Measurements from ENCODE around the gene NF1. TPM values are rescaled to one million over a fixed set of nuclear protein-coding genes. Genes with fewer than 3 reads are reported as not detected.

The NF1 gene
- total RNA-seq, 1 experiment from 2014 or later: 35.4 TPM

DNA sequence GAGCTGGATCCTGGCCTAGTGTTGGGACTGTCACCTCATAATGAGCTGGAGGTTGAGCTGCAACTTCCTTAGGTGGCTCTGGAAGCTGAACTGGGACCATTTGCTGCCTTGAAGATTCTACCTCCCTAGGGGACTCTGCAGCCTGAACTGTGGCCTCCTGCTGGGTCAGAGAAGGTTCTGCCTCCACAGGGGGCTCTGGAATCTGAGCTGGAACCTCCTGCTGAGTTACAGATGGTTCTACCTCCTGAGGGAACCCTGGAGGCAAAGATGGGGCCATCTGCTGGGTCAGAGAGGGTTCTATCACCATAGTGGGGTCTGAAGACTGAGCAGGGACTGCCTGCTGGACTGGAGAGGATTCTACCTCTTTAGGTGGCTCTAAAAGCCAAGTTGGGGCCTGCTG lies 46.6 kb upstream of the NF1 start (continued):
- TF ChIP-seq NFATC4 (CRISPR knock-in tag; IDR thresholded peaks at IDR 0.05) (no peak), KAT7 (CRISPR knock-in tag; IDR thresholded peaks at IDR 0.05; ENCODE audit: borderline replicate concordance) (no peak)

DNA sequence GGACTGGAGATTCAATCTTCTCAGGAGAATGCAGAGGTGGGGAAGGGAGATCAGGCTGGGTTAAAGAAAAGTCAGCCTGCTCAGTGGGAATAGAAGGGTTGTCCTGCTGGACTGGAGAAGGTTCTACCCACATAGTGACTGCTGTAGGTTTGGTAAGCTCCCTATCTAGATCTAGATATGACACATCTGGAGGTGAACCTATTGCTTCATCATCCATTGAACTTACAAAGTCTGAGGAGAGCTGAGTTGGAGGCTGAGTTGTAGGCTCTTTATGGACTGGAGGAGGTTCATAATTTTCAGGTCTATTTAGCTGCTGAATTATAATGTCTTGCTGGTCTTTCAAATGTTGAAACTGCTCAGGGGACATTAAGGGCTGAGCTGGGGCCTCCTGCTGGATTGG lies 46.0 kb upstream of the NF1 start:
- Mint-ChIP-seq H3K27me3 (ENCODE audit: low read depth) (no peaks in the 10 kb centered on the region; the same call in 1 of the 2 replicates), H3K4me3 (no peak overlapping the region), H3K36me3 (no peaks in the 10 kb centered on the region), H3K4me1 (0 out of 2 replicates have a peak, but pooled peaks cover 2% of the 10 kb centered on the region), H3K27ac (no peak overlapping the region), H3K9me3 (peaks cover 47% of the 10 kb centered on the region)
- TF ChIP-seq GRHL2 (CRISPR knock-in tag; IDR thresholded peaks at IDR 0.05; ENCODE audit: insufficient replicate concordance, severe bottlenecking): no peak
- TF ChIP-seq, protein P1, sequence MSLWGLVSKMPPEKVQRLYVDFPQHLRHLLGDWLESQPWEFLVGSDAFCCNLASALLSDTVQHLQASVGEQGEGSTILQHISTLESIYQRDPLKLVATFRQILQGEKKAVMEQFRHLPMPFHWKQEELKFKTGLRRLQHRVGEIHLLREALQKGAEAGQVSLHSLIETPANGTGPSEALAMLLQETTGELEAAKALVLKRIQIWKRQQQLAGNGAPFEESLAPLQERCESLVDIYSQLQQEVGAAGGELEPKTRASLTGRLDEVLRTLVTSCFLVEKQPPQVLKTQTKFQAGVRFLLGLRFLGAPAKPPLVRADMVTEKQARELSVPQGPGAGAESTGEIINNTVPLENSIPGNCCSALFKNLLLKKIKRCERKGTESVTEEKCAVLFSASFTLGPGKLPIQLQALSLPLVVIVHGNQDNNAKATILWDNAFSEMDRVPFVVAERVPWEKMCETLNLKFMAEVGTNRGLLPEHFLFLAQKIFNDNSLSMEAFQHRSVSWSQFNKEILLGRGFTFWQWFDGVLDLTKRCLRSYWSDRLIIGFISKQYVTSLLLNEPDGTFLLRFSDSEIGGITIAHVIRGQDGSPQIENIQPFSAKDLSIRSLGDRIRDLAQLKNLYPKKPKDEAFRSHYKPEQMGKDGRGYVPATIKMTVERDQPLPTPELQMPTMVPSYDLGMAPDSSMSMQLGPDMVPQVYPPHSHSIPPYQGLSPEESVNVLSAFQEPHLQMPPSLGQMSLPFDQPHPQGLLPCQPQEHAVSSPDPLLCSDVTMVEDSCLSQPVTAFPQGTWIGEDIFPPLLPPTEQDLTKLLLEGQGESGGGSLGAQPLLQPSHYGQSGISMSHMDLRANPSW (CRISPR knock-in tag; conservative IDR thresholded peaks at IDR 0.05; ENCODE audit: low read depth): no peak
- TF ChIP-seq IRF2 (CRISPR knock-in tag; IDR thresholded peaks at IDR 0.05; ENCODE audit: borderline replicate concordance, low read depth): no peak
- TF ChIP-seq KAT7 (CRISPR knock-in tag; IDR thresholded peaks at IDR 0.05; ENCODE audit: borderline replicate concordance): no peak
- no peak for TF ChIP-seq HMGA2 (CRISPR knock-in tag; IDR thresholded peaks at IDR 0.05)
- TF ChIP-seq JUN (CRISPR knock-in tag; IDR thresholded peaks at IDR 0.05): no peak
- TF ChIP-seq ZNF423 (CRISPR knock-in tag; IDR thresholded peaks at IDR 0.05): no peak
- no peak for TF ChIP-seq NR1H2 (CRISPR knock-in tag; IDR thresholded peaks at IDR 0.05)
- no peak for TF ChIP-seq MYBL2 (CRISPR knock-in tag; IDR thresholded peaks at IDR 0.05)
- TF ChIP-seq, protein P2, sequence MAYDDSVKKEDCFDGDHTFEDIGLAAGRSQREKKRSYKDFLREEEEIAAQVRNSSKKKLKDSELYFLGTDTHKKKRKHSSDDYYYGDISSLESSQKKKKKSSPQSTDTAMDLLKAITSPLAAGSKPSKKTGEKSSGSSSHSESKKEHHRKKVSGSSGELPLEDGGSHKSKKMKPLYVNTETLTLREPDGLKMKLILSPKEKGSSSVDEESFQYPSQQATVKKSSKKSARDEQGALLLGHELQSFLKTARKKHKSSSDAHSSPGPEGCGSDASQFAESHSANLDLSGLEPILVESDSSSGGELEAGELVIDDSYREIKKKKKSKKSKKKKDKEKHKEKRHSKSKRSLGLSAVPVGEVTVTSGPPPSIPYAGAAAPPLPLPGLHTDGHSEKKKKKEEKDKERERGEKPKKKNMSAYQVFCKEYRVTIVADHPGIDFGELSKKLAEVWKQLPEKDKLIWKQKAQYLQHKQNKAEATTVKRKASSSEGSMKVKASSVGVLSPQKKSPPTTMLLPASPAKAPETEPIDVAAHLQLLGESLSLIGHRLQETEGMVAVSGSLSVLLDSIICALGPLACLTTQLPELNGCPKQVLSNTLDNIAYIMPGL (CRISPR knock-in tag; IDR thresholded peaks at IDR 0.05): no peak
- TF ChIP-seq, protein P3, sequence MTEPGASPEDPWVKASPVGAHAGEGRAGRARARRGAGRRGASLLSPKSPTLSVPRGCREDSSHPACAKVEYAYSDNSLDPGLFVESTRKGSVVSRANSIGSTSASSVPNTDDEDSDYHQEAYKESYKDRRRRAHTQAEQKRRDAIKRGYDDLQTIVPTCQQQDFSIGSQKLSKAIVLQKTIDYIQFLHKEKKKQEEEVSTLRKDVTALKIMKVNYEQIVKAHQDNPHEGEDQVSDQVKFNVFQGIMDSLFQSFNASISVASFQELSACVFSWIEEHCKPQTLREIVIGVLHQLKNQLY (CRISPR knock-in tag; IDR thresholded peaks at IDR 0.05): no peak
- no peak for TF ChIP-seq NFE2L1 (CRISPR knock-in tag; IDR thresholded peaks at IDR 0.05)
- TF ChIP-seq, protein P4, sequence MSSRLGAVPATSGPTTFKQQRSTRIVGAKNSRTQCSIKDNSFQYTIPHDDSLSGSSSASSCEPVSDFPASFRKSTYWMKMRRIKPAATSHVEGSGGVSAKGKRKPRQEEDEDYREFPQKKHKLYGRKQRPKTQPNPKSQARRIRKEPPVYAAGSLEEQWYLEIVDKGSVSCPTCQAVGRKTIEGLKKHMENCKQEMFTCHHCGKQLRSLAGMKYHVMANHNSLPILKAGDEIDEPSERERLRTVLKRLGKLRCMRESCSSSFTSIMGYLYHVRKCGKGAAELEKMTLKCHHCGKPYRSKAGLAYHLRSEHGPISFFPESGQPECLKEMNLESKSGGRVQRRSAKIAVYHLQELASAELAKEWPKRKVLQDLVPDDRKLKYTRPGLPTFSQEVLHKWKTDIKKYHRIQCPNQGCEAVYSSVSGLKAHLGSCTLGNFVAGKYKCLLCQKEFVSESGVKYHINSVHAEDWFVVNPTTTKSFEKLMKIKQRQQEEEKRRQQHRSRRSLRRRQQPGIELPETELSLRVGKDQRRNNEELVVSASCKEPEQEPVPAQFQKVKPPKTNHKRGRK (CRISPR knock-in tag; IDR thresholded peaks at IDR 0.05; ENCODE audit: borderline replicate concordance): no peak
- TF ChIP-seq, protein P5, sequence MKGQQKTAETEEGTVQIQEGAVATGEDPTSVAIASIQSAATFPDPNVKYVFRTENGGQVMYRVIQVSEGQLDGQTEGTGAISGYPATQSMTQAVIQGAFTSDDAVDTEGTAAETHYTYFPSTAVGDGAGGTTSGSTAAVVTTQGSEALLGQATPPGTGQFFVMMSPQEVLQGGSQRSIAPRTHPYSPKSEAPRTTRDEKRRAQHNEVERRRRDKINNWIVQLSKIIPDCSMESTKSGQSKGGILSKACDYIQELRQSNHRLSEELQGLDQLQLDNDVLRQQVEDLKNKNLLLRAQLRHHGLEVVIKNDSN (CRISPR knock-in tag; IDR thresholded peaks at IDR 0.05): no peak
- TF ChIP-seq ETV6 (CRISPR knock-in tag; IDR thresholded peaks at IDR 0.05): no peak
- TF ChIP-seq, protein P6, sequence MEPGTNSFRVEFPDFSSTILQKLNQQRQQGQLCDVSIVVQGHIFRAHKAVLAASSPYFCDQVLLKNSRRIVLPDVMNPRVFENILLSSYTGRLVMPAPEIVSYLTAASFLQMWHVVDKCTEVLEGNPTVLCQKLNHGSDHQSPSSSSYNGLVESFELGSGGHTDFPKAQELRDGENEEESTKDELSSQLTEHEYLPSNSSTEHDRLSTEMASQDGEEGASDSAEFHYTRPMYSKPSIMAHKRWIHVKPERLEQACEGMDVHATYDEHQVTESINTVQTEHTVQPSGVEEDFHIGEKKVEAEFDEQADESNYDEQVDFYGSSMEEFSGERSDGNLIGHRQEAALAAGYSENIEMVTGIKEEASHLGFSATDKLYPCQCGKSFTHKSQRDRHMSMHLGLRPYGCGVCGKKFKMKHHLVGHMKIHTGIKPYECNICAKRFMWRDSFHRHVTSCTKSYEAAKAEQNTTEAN (CRISPR knock-in tag; IDR thresholded peaks at IDR 0.05): no peak
- no peak for TF ChIP-seq CREB1 (CRISPR knock-in tag; IDR thresholded peaks at IDR 0.05)
- ATAC-seq (no peak), DNase-seq (ENCODE audit: low spot score) (no peak)
- ChIA-PET CTCF (no interaction called here), POLR2A (no interaction called here)
